Kasumi-1 (cell line): Measurements from ENCODE around the gene RGS1.

Experiments
- DNase-seq, 2 experiments: peaks; one replicate each; lab custom pipeline; 2025; lab: John Stamatoyannopoulos, UW

Gene RGS1

GRCh38 chr1:192553741-192554140 lies 21.8 kb upstream of the RGS1 start:
- no peak for DNase-seq

DNA sequence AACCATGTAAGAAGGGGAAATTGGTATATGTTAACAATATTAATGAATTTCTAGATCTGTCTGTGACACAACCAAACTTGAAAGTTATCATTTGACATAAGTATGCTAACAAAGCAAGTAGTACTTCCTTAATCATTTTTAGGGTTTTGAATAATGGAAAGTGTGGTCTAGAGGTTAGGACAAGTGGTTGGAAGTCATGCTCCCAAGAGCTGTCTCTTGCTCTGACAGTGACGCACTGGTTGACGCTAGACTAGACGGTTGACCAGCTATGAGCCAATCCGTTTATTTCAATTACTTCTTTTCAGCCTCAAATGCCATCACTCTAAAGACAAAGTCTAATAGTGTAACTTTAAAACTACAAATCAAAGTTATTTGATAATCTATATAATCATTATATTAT lies 20.7 kb upstream of the RGS1 start:
- no peak for DNase-seq

GRCh38 chr1:192555399-192555798 lies 20.2 kb upstream of the RGS1 start:
- DNase-seq: no peak

GRCh38 chr1:192557841-192558595 lies 17.6 kb upstream of the RGS1 start:
- DNase-seq: no peak

DNA sequence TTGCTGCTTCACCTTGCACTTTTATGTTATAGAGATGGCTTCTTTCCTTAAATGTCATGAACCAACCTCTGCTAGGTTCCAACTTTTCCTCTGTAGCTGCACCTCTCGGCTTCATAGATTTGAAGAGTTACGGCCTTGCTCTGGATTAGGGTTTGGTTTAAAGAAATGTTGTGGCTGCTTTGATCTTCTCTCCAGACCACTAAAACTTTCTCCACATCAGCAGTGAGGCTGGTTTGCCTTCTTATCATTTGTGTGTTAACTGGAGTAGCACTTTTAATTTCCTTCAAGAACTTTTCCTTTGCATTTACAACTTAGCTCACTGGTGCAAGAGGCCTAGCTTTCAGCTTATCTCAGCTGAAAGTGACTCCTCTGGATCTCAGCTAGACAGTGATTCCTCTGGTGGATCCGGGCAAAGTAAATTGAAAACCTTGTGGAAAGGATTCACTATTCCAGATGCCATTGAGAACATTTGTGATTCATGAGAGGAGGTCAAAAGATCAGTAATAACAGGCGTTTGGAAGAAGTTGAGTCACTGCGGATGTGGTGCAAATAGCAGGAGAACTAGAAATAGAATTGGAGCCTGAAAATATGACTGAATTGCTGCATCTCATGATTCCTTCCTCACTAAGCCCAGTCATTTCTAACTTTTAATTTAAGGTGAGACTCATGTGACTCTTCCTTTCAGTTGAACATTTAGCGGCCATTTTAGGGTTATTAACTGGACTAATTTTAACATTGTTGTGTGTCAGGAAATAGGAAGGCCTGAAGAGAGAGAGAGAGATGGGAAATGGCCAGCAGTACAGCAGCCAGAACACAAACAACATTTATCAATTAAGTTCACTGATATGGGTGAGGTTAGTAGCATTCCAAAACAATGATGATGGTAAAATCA lies 16.2 kb upstream of the RGS1 start:
- DNase-seq: no peak

- DNase-seq: peak in 1 of 2 experiments; percentile 10
Measured at GRCh38 chr1:192561301-192561700, 14.3 kb upstream of the RGS1 start.

- no peak for DNase-seq
Measured at GRCh38 chr1:192563129-192563528, 12.4 kb upstream of the RGS1 start.

GRCh38 chr1:192564099-192564498 lies 11.5 kb upstream of the RGS1 start:
- DNase-seq: no peak

DNA sequence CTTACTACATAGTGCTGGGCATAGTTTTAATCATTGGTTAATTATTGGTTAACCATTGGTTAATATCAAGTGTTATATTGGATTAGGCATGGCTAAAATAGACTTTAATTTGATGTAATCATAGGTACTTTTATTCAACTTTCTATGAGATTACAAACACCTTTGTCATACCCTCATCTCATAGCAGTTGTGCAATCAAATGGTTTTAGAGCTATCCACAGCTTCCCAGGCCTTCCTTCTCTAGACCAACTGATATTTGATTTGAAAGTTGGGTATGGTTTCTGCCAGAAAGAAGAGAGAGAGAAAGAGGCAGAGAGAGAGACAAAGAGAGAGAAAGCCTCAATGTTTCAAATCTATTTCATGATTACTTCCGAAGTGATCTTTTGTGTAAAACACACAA lies 9.6 kb upstream of the RGS1 start:
- no peak for DNase-seq

GRCh38 chr1:192566657-192567056 lies 8.9 kb upstream of the RGS1 start:
- DNase-seq: no peak

GRCh38 chr1:192568063-192568462 lies 7.5 kb upstream of the RGS1 start:
- no peak for DNase-seq

- no peak for DNase-seq
Measured at GRCh38 chr1:192571668-192572067, 3.9 kb upstream of the RGS1 start.

DNA sequence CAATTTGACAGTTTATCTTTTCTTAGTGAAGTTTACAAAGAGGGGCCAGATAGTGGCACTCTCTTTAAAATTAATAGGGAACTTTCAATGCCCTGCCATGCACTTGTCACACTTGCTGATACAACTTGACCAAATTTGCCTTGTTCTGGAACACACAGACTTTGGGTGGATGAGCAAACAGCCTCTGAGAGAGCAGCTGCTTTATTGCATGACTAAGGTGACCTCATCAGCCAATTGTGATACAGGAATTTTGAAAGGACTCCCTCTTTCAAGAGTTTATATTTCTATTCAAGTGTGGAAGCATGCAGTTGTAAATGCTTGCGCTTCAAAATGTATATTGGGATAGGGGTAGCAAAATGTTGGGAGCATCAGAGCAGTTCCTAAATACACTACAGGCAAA lies 2.1 kb upstream of the RGS1 start:
- no peak for DNase-seq

GRCh38 chr1:192574073-192574472 lies 1.5 kb upstream of the RGS1 start:
- DNase-seq: no peak

DNA sequence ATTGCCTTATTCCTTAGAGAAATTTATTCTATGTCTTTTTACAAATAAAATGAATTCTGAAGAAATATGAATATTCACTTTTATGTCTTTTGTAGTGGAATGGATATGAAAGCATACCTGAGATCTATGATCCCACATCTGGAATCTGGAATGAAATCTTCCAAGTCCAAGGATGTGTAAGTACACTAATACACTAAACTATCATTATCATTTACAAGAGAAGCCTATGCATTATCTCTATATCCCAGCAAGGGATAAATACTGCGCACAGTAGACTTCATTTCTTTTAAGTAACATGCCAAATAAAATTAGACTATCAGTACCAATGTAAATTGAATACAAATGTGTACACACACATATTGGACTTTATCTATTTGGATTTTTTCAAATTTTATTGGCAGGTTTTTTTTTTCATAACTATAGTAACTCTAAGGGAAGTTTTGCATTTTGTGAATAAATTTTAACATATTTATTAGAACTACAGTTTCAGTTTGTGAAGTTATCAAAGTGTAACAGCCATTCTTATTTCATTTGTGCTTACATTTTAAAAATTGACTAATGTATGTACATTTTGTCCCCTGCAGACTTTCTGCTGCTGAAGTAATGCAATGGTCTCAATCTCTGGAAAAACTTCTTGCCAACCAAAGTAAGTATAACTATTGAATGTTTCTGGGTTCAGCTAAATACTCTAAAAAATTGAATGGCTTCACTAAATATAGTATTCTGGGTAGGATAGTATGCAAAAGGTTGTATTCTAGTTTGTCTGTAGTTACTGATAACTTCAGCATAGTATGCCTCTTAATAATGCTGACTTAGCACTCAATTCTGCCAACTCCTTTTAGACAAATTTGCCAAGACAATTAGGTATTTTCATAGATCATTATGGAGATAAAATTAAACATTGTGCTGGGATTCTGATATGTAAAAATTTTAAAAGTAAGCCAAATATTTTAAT lies 894 bp downstream of the RGS1 start:
- DNase-seq: no peak

- no peak for DNase-seq
Measured at GRCh38 chr1:192577145-192578140, 1.9 kb downstream of the RGS1 start.

- DNase-seq: no peak
Measured at GRCh38 chr1:192578144-192578909, 2.8 kb downstream of the RGS1 start.

GRCh38 chr1:192579010-192579738 lies 3.6 kb downstream of the RGS1 start:
- DNase-seq: no peak

GRCh38 chr1:192580351-192580962 lies 4.9 kb downstream of the RGS1 start:
- peak; percentile 41 to 64 for DNase-seq
